SK-N-SH treated with all-trans-retinoic acid at 6 μM for 48 hours (cell line): ENCODE measurements around the gene SUGT1.

ENCODE experiments used
- ATAC-seq: fragments of 200-7000 bp; cut with Tn5 transposase; 3 replicates; pipeline ENCODE4 v1.9.1; 2020; ENCODE audit warnings: mild to moderate bottlenecking, moderate library complexity
- ARNTL ChIP-seq: fragments of 450-650 bp; formaldehyde crosslinking; IDR thresholded peaks from 2 replicates; pipeline ENCODE4 v1.5.0; 2020; ENCODE audit warnings: low read depth, mild to moderate bottlenecking, moderate library complexity, borderline replicate concordance
- BACH2 ChIP-seq: fragments of 250-450 bp; sonication (Bioruptor Pico); IDR thresholded peaks from 2 replicates; pipeline ENCODE4 v1.9.0; 2021; ENCODE audit warnings: mild to moderate bottlenecking, borderline replicate concordance
- CSDC2 ChIP-seq: fragments of 250-450 bp; sonication (Bioruptor Pico); IDR thresholded peaks from 2 replicates; pipeline ENCODE4 v1.5.0; 2020; ENCODE audit warnings: mild to moderate bottlenecking, moderate library complexity
- CSRNP3 ChIP-seq: fragments of 250-450 bp; sonication (Bioruptor Pico); IDR thresholded peaks from 2 replicates; pipeline ENCODE4 v1.5.1; 2021; ENCODE audit warnings: mild to moderate bottlenecking, moderate library complexity
- ESRRG ChIP-seq: fragments of 250-450 bp; sonication (Bioruptor Pico); IDR thresholded peaks from 2 replicates; pipeline ENCODE4 v1.6.1; 2021; ENCODE audit warnings: mild to moderate bottlenecking
- GLIS3 ChIP-seq: fragments of 250-450 bp; sonication (Bioruptor Pico); IDR thresholded peaks from 2 replicates; pipeline ENCODE4 v1.5.0; 2020; ENCODE audit warnings: mild to moderate bottlenecking, moderate library complexity
- ISL1 ChIP-seq: fragments of 250-450 bp; sonication (Bioruptor Pico); IDR thresholded peaks from 2 replicates; pipeline ENCODE4 v2.1.2; 2022; ENCODE audit warnings: mild to moderate bottlenecking, moderate library complexity
- OSR1 ChIP-seq: fragments of 250-450 bp; sonication (Bioruptor Pico); IDR thresholded peaks from 2 replicates; pipeline ENCODE4 v1.8.0; 2022; ENCODE audit warnings: moderate library complexity, mild to moderate bottlenecking, inconsistent platforms
- PATZ1 ChIP-seq: fragments of 250-450 bp; sonication (Bioruptor Pico); IDR thresholded peaks from 2 replicates; pipeline ENCODE4 v1.8.0; 2020; ENCODE audit warnings: mild to moderate bottlenecking, moderate library complexity, borderline replicate concordance
- POU6F1 ChIP-seq: fragments of 250-450 bp; sonication (Bioruptor Pico); IDR thresholded peaks from 2 replicates; pipeline ENCODE4 v1.8.0; 2021; ENCODE audit warnings: low read depth, mild to moderate bottlenecking, moderate library complexity, borderline replicate concordance
- PPARA ChIP-seq: fragments of 250-450 bp; sonication (Bioruptor Pico); IDR thresholded peaks from 2 replicates; pipeline ENCODE4 v1.5.0; 2020; ENCODE audit warnings: mild to moderate bottlenecking, borderline replicate concordance
- RARB ChIP-seq: fragments of 250-450 bp; sonication (Bioruptor Pico); IDR thresholded peaks from 2 replicates; pipeline ENCODE4 v1.8.0; 2021; ENCODE audit warnings: mild to moderate bottlenecking, moderate library complexity
- SNAI2 ChIP-seq: fragments of 250-450 bp; sonication (Bioruptor Pico); IDR thresholded peaks from 2 replicates; pipeline ENCODE4 v1.5.0; 2020; ENCODE audit warnings: mild to moderate bottlenecking, moderate library complexity
- TCF4 ChIP-seq: fragments of 250-450 bp; sonication (Bioruptor Pico); IDR thresholded peaks from 2 replicates; pipeline ENCODE4 v1.8.0; 2021; ENCODE audit warnings: mild to moderate bottlenecking, moderate library complexity, borderline replicate concordance
- TOX ChIP-seq: fragments of 250-450 bp; sonication (Bioruptor Pico); IDR thresholded peaks from 2 replicates; pipeline ENCODE4 v1.8.0; 2021; ENCODE audit warnings: mild to moderate bottlenecking, moderate library complexity, borderline replicate concordance
- ZC3H10 ChIP-seq: fragments of 250-450 bp; sonication (Bioruptor Pico); IDR thresholded peaks from 2 replicates; pipeline ENCODE4 v1.5.1; 2021; ENCODE audit warnings: mild to moderate bottlenecking, moderate library complexity
- ZFP3 ChIP-seq: fragments of 250-450 bp; sonication (Bioruptor Pico); IDR thresholded peaks from 2 replicates; pipeline ENCODE4 v1.5.0; 2020; ENCODE audit warnings: mild to moderate bottlenecking, moderate library complexity
- ZFP30 ChIP-seq: fragments of 450-650 bp; formaldehyde crosslinking; IDR thresholded peaks from 2 replicates; pipeline ENCODE4 v1.5.0; 2022; ENCODE audit warnings: mild to moderate bottlenecking, moderate library complexity
- ZNF565 ChIP-seq: fragments of 450-650 bp; formaldehyde crosslinking; conservative IDR thresholded peaks from 2 replicates; pipeline ENCODE4 v1.5.0; 2020; ENCODE audit warnings: low read depth, mild to moderate bottlenecking, moderate library complexity
- ZNF70 ChIP-seq: fragments of 450-650 bp; formaldehyde crosslinking; IDR thresholded peaks from 2 replicates; pipeline ENCODE4 v1.5.0; 2020; ENCODE audit warnings: mild to moderate bottlenecking, moderate library complexity
- ZNF8 ChIP-seq: fragments of 450-650 bp; formaldehyde crosslinking; IDR thresholded peaks from 2 replicates; pipeline ENCODE4 v1.5.0; 2020; ENCODE audit warnings: mild to moderate bottlenecking, moderate library complexity

Gene SUGT1

GRCh38 chr13:52737451-52737850, 84.8 kb downstream of the SUGT1 start:
- TF ChIP-seq POU6F1 (no peak), SNAI2 (CRISPR knock-in tag) (no peak), OSR1 (CRISPR knock-in tag) (no peak), PATZ1 (CRISPR knock-in tag) (no peak), BACH2 (no peak), ZFP30 (no peak), ZC3H10 (CRISPR knock-in tag) (no peak), GLIS3 (CRISPR knock-in tag) (no peak), ZFP3 (CRISPR knock-in tag) (no peak), ESRRG (CRISPR knock-in tag) (no peak), RARB (CRISPR knock-in tag) (no peak), TCF4 (CRISPR knock-in tag) (no peak), CSRNP3 (no peak)
- ATAC-seq: no peak

- no peak for ATAC-seq
- no peak for TF ChIP-seq ISL1 (CRISPR knock-in tag)
- no peak for TF ChIP-seq TOX
- no peak for TF ChIP-seq RARB (CRISPR knock-in tag)
- no peak for TF ChIP-seq CSDC2
- no peak for TF ChIP-seq PATZ1 (CRISPR knock-in tag)
- no peak for TF ChIP-seq BACH2
- no peak for TF ChIP-seq OSR1 (CRISPR knock-in tag)
- no peak for TF ChIP-seq ZNF8
- no peak for TF ChIP-seq POU6F1
- no peak for TF ChIP-seq PPARA (CRISPR knock-in tag)
- no peak for TF ChIP-seq ARNTL (CRISPR knock-in tag)
- no peak for TF ChIP-seq SNAI2 (CRISPR knock-in tag)
- TF ChIP-seq ZC3H10 (CRISPR knock-in tag): no peak
- TF ChIP-seq GLIS3 (CRISPR knock-in tag): no peak
- TF ChIP-seq CSRNP3: no peak
- TF ChIP-seq ZFP3 (CRISPR knock-in tag): no peak
- TF ChIP-seq, all 23 proteins: peak for 0
Measured at GRCh38 chr13:52737965-52738364, 85.3 kb downstream of the SUGT1 start.

- ATAC-seq: no peak
- TF ChIP-seq POU6F1: no peak
- no peak for TF ChIP-seq ARNTL (CRISPR knock-in tag)
- no peak for TF ChIP-seq TCF4 (CRISPR knock-in tag)
- TF ChIP-seq OSR1 (CRISPR knock-in tag): no peak
- TF ChIP-seq ZFP3 (CRISPR knock-in tag): no peak
- TF ChIP-seq CSDC2: no peak
- no peak for TF ChIP-seq GLIS3 (CRISPR knock-in tag)
- TF ChIP-seq ZNF8: no peak
- TF ChIP-seq RARB (CRISPR knock-in tag): no peak
- no peak for TF ChIP-seq ESRRG (CRISPR knock-in tag)
- TF ChIP-seq BACH2: no peak
- no peak for TF ChIP-seq ZNF70 (CRISPR knock-in tag)
- TF ChIP-seq ZNF565 (CRISPR knock-in tag): no peak
Measured at GRCh38 chr13:52738719-52739467, 86.3 kb downstream of the SUGT1 start.
